Fibroblast of villous mesenchyme (primary cell): Measurements from ENCODE around the gene EFHC2. TPM values are rescaled to one million over a fixed set of nuclear protein-coding genes. Genes with fewer than 3 reads are reported as not detected.

Experiments
- DNase-seq: peaks from one replicate; pipeline ENCODE4 v3.0.0-alpha.2; 2010; ENCODE audit warnings: low read depth
- H3K4me3 ChIP-seq: 2 replicates; pipeline ENCODE4 v1.5.1; 2011; ENCODE audit warnings: low read depth, mild to moderate bottlenecking, low read length
- CTCF ChIP-seq: IDR thresholded peaks from 2 replicates; pipeline ENCODE4 v1.5.1; 2012; ENCODE audit warnings: low read depth, mild to moderate bottlenecking, low read length; ENCODE audit not compliant: insufficient read depth
- total RNA-seq: library from RNA; depleted of rRNA; stranded (reverse); fragments of >200 nt; gene quantifications from 2 replicates; pipeline ENCODE4 v1.2.3, GENCODE V29; 2012

Gene EFHC2
- total RNA-seq, 1 donor: under 0.01 TPM

- no peak for DNase-seq
- H3K4me3 ChIP-seq: no peak overlapping the region
- no peak for TF ChIP-seq CTCF
Measured at GRCh38 chrX:44155126-44155525, 188.3 kb downstream of the EFHC2 start.

- no peak for TF ChIP-seq CTCF
- DNase-seq: peak; percentile 24
- no peak overlapping the region for H3K4me3 ChIP-seq
Measured at GRCh38 chrX:44152852-44153251, 190.6 kb downstream of the EFHC2 start.

DNA sequence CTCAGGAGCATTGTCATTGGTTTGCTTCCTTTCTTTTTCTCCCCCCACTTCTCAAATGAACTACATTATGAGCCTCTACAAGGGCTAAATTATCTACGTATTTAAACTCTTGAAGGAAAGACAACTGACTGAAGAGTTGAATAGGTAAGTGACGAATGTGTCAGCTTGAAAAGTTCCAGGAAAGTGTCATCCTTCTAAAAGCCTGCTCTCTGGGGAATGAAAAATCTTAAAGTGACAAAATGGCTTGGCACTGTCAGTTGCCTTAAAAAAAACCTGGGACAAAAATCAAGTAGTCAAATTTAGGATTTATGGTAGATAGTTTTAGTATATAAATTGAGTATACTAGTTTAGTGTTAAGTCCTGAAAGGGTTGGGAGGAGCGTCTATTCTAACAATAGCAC is 196.3 kb downstream of the EFHC2 start:
- no peak overlapping the region for H3K4me3 ChIP-seq
- no peak for DNase-seq
- no peak for TF ChIP-seq CTCF

DNA sequence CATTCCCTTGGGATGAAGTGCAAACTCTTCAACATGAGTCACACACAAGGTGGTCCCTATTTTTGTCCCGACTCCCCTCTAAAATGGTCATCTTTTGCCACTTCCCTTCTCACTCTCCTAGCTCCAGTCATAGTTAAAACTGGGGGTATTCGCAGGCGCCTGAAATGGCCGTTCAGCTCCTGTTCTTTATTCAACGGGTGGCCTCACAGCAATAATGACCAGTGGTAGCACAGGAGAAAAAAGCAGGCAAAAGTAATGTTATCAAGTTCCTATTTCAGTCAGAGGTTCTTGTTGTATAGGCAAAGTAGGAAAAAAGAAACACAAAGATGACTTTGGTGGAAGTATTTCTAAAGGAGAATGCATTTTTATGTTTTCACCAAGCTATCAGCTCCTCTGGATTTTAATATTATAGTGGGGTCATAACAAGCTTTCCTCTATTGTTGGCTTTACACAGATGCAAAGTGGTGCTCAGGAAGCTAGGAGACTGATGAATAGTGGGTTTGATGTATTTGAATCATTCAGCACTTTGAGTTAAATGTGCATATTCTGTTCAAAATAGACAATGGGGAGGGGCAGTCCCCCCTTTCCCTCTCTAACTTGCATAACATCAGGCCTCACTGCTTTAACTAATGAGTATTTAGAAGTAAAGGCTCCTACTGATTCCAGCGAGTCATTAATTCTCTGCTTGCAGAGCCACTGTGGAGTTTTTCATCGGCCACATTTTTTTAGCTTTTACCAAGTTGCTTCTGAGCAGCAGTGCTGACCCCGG is 199.1 kb downstream of the EFHC2 start:
- DNase-seq: no peak
- no peak overlapping the region for H3K4me3 ChIP-seq
- no peak for TF ChIP-seq CTCF

DNA sequence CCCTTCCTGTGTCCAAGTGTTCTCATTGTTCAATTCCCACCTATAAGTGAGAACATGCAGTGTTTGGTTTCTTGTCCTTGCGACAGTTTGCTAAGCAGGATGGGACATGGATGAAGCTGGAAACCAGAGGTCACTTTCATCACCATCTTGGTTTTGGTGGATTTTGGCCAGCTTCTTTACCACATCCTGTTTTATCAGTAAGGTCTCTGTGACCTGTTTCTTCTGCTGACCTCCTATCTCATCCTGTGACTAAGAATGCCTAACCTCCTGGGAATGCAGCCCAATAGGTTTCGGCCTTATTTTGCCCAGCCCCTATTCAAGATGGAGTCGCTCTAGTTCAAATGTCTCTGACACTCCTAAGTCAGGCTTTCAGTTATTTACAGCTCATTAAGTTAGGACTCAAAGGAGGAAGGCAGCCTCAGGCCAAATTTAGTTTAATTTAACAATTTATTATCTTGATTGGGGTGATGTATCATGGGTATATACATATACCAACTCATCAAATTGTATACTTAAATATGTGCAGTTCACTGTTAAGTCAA is 200.3 kb downstream of the EFHC2 start:
- no peak overlapping the region for H3K4me3 ChIP-seq
- no peak for TF ChIP-seq CTCF
- no peak for DNase-seq

DNA sequence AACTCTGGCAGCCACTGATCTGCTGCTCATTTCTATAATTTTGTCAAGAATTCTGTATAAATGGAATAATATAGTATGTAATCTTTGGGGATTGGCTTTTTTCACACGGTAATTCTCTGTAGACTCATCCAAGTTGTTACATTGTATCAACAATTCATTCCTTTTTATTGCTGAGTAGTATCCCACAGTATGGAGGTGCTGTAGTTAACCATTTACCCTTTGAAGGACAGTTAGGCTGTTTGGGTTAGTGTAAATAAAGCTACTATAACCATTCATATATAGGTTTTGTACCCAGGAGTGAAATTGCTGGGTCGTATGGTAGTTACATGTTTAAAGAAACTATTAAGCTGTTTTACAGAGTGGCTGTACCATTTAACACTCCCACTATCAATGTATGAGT is 213.3 kb downstream of the EFHC2 start:
- H3K4me3 ChIP-seq: no peak overlapping the region
- no peak for TF ChIP-seq CTCF
- no peak for DNase-seq
